ENCODE measurements around the gene LDHD. TPM values are rescaled to one million over a fixed set of nuclear protein-coding genes. Genes with fewer than 3 reads are reported as not detected.

LDHD gene
- total RNA-seq, 1 donor, result 3.6 TPM

- peak; percentile 98 for DNase-seq (ENCODE audit: insufficient read length, low spot score, missing footprints)
- Histone ChIP-seq H3K9me3 (ENCODE audit: low read depth, low read length) (no peaks in the 10 kb centered on the region), H3K4me3 (ENCODE audit: insufficient read depth, low read length) (peak within 1 kb of the TSS; percentile 94), H4K20me1 (ENCODE audit: insufficient read depth, low read length) (no peaks in the 10 kb centered on the region), H2AFZ (ENCODE audit: low read length) (peak within 1 kb of the TSS; percentile 89), H3K79me2 (ENCODE audit: insufficient read depth, low read length) (peaks cover 11% of the 10 kb centered on the region), H3K27me3 (ENCODE audit: insufficient read depth, low read length) (no peaks in the 10 kb centered on the region), H3K36me3 (ENCODE audit: insufficient read depth, low read length) (no peaks in the 10 kb centered on the region), H3K4me2 (ENCODE audit: insufficient read depth, low read length) (peak within 1 kb of the TSS; percentile 91), H3K27ac (ENCODE audit: low read depth, low read length) (peak within 1 kb of the TSS; percentile 81), H3K4me1 (ENCODE audit: insufficient read depth, low read length) (no peaks in the 10 kb centered on the region)
- no peak for TF ChIP-seq CTCF (IDR thresholded peaks at IDR 0.05; ENCODE audit: extremely low read depth, low read depth, low read length)
Measured at GRCh38 chr16:75148311-75149195, 32.0 kb upstream of the LDHD start, which contains the start of gene ZFP1. Gene ZFP1, plus strand, starts transcription at chr16:75148524. Its CDS starts 4,428 bp downstream, at chr16:75152952.

GRCh38 chr16:75147968-75148310, 31.4 kb upstream of the LDHD start:
- no peak for TF ChIP-seq CTCF (IDR thresholded peaks at IDR 0.05; ENCODE audit: extremely low read depth, low read depth, low read length)
- Histone ChIP-seq H3K36me3 (ENCODE audit: insufficient read depth, low read length) (no peaks in the 10 kb centered on the region), H3K4me1 (ENCODE audit: insufficient read depth, low read length) (no peaks in the 10 kb centered on the region), H3K4me2 (ENCODE audit: insufficient read depth, low read length) (peak overlapping the region; percentile 91), H2AFZ (ENCODE audit: low read length) (peak overlapping the region; percentile 89), H3K9me3 (ENCODE audit: low read depth, low read length) (no peaks in the 10 kb centered on the region), H3K79me2 (ENCODE audit: insufficient read depth, low read length) (peaks cover 11% of the 10 kb centered on the region), H3K27me3 (ENCODE audit: insufficient read depth, low read length) (no peaks in the 10 kb centered on the region), H3K4me3 (ENCODE audit: insufficient read depth, low read length) (peak overlapping the region; percentile 94), H4K20me1 (ENCODE audit: insufficient read depth, low read length) (no peaks in the 10 kb centered on the region), H3K27ac (ENCODE audit: low read depth, low read length) (no peak overlapping the region)
- DNase-seq (ENCODE audit: insufficient read length, low spot score, missing footprints), result no peak

GRCh38 chr16:75143941-75144340, 27.4 kb upstream of the LDHD start:
- no peaks in the 10 kb centered on the region for H3K36me3 ChIP-seq (ENCODE audit: insufficient read depth, low read length)
- H3K9me3 ChIP-seq (ENCODE audit: low read depth, low read length), result no peaks in the 10 kb centered on the region
- no peak overlapping the region for H3K27ac ChIP-seq (ENCODE audit: low read depth, low read length)
- no peaks in the 10 kb centered on the region for H3K27me3 ChIP-seq (ENCODE audit: insufficient read depth, low read length)
- H3K4me2 ChIP-seq (ENCODE audit: insufficient read depth, low read length), result no peak overlapping the region
- TF ChIP-seq CTCF (IDR thresholded peaks at IDR 0.05; ENCODE audit: extremely low read depth, low read depth, low read length), result no peak
- peaks cover 2% of the 10 kb centered on the region for H3K79me2 ChIP-seq (ENCODE audit: insufficient read depth, low read length)
- no peaks in the 10 kb centered on the region for H4K20me1 ChIP-seq (ENCODE audit: insufficient read depth, low read length)
- no peak overlapping the region for H3K4me3 ChIP-seq (ENCODE audit: insufficient read depth, low read length)
- no peaks in the 10 kb centered on the region for H3K4me1 ChIP-seq (ENCODE audit: insufficient read depth, low read length)
- no peak overlapping the region for H2AFZ ChIP-seq (ENCODE audit: low read length)
- DNase-seq (ENCODE audit: insufficient read length, low spot score, missing footprints), result no peak

- no peak for TF ChIP-seq CTCF (IDR thresholded peaks at IDR 0.05; ENCODE audit: extremely low read depth, low read depth, low read length)
- no peak overlapping the region for H3K4me2 ChIP-seq (ENCODE audit: insufficient read depth, low read length)
Measured at GRCh38 chr16:75139498-75139897, 22.9 kb upstream of the LDHD start.

More at GRCh38 chr16:75139498-75139897, 22.9 kb upstream of the LDHD start:
- Histone ChIP-seq H3K9me3 (ENCODE audit: low read depth, low read length) (no peaks in the 10 kb centered on the region), H4K20me1 (ENCODE audit: insufficient read depth, low read length) (no peaks in the 10 kb centered on the region), H3K27me3 (ENCODE audit: insufficient read depth, low read length) (no peaks in the 10 kb centered on the region), H3K79me2 (ENCODE audit: insufficient read depth, low read length) (no peaks in the 10 kb centered on the region), H3K27ac (ENCODE audit: low read depth, low read length) (no peak overlapping the region), H3K4me1 (ENCODE audit: insufficient read depth, low read length) (no peaks in the 10 kb centered on the region), H3K36me3 (ENCODE audit: insufficient read depth, low read length) (no peaks in the 10 kb centered on the region), H3K4me3 (ENCODE audit: insufficient read depth, low read length) (no peak overlapping the region), H2AFZ (ENCODE audit: low read length) (no peak overlapping the region)
- DNase-seq (ENCODE audit: insufficient read length, low spot score, missing footprints), result no peak

Data from osteoblast (primary cell).